ENCODE measurements around the gene APEH. TPM values are rescaled to one million over a fixed set of nuclear protein-coding genes. Genes with fewer than 3 reads are reported as not detected.
A peak's percentile ranks its signal among the peaks of the same experiment; 100 is the strongest.

The APEH gene
- total RNA-seq, 3 donors from 2014 or later (not counting 1 experiment from before 2014, with no cell fraction given), result 62.8 to 95.7 (median 77.5) TPM

DNA sequence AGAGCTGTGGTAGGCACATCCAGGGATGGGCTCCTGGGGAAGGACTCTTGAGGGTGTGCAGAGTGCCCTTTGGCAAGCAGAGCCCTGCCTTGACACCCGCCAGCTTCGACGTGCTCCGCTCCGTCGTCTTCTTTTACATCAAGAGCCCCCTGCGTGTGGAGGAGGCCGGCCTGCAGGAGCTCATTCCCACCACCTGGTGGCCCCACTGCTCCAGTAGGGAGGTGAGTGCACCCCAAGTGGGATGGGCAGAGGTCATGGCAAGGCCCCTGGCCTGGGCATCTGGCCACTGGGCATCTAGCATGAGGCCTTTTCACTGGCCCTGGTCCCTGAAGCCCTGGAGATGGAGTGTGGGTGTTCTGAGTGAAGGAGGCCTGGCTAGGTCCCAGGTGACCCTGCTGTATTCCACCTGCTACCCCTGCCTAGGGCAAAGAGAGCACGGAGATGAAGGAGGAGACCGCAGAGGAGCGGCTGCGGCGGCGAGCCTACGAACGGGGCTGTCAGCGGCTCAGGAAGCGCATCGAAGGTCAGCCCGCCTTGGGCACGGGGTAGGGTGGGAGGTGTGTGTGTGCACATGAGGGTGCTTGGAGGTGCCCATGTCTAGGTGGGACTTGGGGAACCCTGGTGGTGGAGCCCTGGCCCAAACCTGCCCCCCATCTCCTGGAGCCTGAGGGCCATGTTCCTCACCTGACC lies 27.4 kb downstream of the APEH start:
- DNase-seq (no peak), ATAC-seq (no peak)
- Histone ChIP-seq H3K9me3 (ENCODE audit: control insufficient read depth, insufficient read depth, low read length) (no peaks in the 10 kb centered on the region), H3K27ac (ENCODE audit: low read length) (no peak overlapping the region), H3K4me1 (ENCODE audit: control insufficient read depth, insufficient read depth, low read length) (no peaks in the 10 kb centered on the region), H3K4me3 (ENCODE audit: low read length) (no peak overlapping the region), H3K36me3 (ENCODE audit: control insufficient read depth, insufficient read depth, low read length) (peaks cover 49% of the 10 kb centered on the region), H3K27me3 (ENCODE audit: control insufficient read depth, insufficient read depth, low read length) (no peaks in the 10 kb centered on the region)
- H3K9me3 Mint-ChIP-seq, result no peaks in the 10 kb centered on the region
- no peak overlapping the region for H3K4me3 Mint-ChIP-seq
- 93% methylated on average over 21 of the region's 21 CpGs for WGBS (ENCODE audit: insufficient coverage)
- intact Hi-C loops (cut with micrococcal nuclease), result no loop called here
- H3K27ac Mint-ChIP-seq, result no peak overlapping the region
- TF ChIP-seq, protein P1, sequence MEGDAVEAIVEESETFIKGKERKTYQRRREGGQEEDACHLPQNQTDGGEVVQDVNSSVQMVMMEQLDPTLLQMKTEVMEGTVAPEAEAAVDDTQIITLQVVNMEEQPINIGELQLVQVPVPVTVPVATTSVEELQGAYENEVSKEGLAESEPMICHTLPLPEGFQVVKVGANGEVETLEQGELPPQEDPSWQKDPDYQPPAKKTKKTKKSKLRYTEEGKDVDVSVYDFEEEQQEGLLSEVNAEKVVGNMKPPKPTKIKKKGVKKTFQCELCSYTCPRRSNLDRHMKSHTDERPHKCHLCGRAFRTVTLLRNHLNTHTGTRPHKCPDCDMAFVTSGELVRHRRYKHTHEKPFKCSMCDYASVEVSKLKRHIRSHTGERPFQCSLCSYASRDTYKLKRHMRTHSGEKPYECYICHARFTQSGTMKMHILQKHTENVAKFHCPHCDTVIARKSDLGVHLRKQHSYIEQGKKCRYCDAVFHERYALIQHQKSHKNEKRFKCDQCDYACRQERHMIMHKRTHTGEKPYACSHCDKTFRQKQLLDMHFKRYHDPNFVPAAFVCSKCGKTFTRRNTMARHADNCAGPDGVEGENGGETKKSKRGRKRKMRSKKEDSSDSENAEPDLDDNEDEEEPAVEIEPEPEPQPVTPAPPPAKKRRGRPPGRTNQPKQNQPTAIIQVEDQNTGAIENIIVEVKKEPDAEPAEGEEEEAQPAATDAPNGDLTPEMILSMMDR (IDR thresholded peaks at IDR 0.05), result no peak
- H3K36me3 Mint-ChIP-seq, result no peaks in the 10 kb centered on the region
- peaks cover 0 to 7% of the 10 kb centered on the region in 2 donors for H3K4me1 Mint-ChIP-seq
- H3K27me3 Mint-ChIP-seq (ENCODE audit: low read depth in 2 of 2), result no peaks in the 10 kb centered on the region

- Histone ChIP-seq H3K4me3 (ENCODE audit: low read length) (no peak overlapping the region), H3K36me3 (ENCODE audit: control insufficient read depth, insufficient read depth, low read length) (peaks cover 44% of the 10 kb centered on the region), H3K4me1 (ENCODE audit: control insufficient read depth, insufficient read depth, low read length) (no peaks in the 10 kb centered on the region), H3K27me3 (ENCODE audit: control insufficient read depth, insufficient read depth, low read length) (no peaks in the 10 kb centered on the region), H3K27ac (ENCODE audit: low read length) (no peak overlapping the region), H3K9me3 (ENCODE audit: control insufficient read depth, insufficient read depth, low read length) (no peaks in the 10 kb centered on the region)
- 97% methylated on average over 11 of the region's 11 CpGs for WGBS (ENCODE audit: insufficient coverage)
- TF ChIP-seq, protein P1 (IDR thresholded peaks at IDR 0.05), result no peak
- DNase-seq (no peak), ATAC-seq (no peak)
- intact Hi-C loops (cut with micrococcal nuclease), result loop anchor here (1.0 kb wide), 1 partner anchor 137 kb away; no protein-coding TSS in a partner anchor
- Mint-ChIP-seq H3K9me3 (no peaks in the 10 kb centered on the region), H3K4me3 (no peak overlapping the region), H3K27ac (no peak overlapping the region), H3K4me1 (peaks cover 0 to 7% of the 10 kb centered on the region in 2 donors), H3K36me3 (no peaks in the 10 kb centered on the region), H3K27me3 (ENCODE audit: low read depth in 2 of 2) (no peaks in the 10 kb centered on the region)
These were observed 28.5 kb downstream of the APEH start for GRCh38 chr3:49702672-49703071.

DNA sequence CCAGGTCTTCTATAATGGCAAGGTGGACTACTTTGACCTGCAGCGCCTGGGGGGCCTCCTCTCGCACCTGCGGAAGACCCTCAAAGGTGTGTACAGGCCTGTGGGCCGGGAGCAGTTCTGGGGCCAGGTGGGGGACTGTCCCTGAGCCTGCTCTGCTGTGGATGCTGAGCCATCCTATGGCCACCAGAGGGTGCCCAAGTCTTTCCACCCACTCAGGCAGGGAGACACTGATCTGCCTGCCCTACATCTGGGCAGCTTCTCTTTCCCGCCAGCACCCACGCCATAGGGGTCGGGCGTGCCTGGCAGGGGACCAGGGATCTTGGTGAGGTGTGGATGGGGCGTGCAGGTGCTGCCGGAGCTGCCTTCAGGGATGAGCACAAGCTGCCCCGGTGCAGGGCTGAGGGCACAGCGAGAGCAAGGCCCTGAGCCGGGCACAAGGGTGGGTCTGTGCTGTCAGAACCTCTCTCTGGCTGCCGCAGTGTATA lies 29.3 kb downstream of the APEH start:
- H3K4me1 ChIP-seq (ENCODE audit: control insufficient read depth, insufficient read depth, low read length), result no peaks in the 10 kb centered on the region
- peaks cover 40% of the 10 kb centered on the region for H3K36me3 ChIP-seq (ENCODE audit: control insufficient read depth, insufficient read depth, low read length)
- no peaks in the 10 kb centered on the region for H3K9me3 ChIP-seq (ENCODE audit: control insufficient read depth, insufficient read depth, low read length)
- H3K27me3 Mint-ChIP-seq (ENCODE audit: low read depth in 2 of 2), result no peaks in the 10 kb centered on the region
- H3K9me3 Mint-ChIP-seq, result no peaks in the 10 kb centered on the region
- ATAC-seq, result peak; percentile 81 to 100 (median 98)
- WGBS (ENCODE audit: insufficient coverage), result 57% methylated on average over 14 of the region's 14 CpGs
- TF ChIP-seq, protein P1 (IDR thresholded peaks at IDR 0.05), result peak; percentile 83
- peaks cover 0 to 7% of the 10 kb centered on the region in 2 donors for H3K4me1 Mint-ChIP-seq
- H3K36me3 Mint-ChIP-seq, result no peaks in the 10 kb centered on the region
- DNase-seq, result peak; percentile 51 to 84
- no peak overlapping the region for H3K4me3 Mint-ChIP-seq
- H3K27ac ChIP-seq (ENCODE audit: low read length), result no peak overlapping the region
- no peak overlapping the region for H3K4me3 ChIP-seq (ENCODE audit: low read length)
- H3K27ac Mint-ChIP-seq, result peak overlapping the region in 1 of 2 donors; percentile 58
- H3K27me3 ChIP-seq (ENCODE audit: control insufficient read depth, insufficient read depth, low read length), result no peaks in the 10 kb centered on the region
- intact Hi-C loops (cut with micrococcal nuclease), result loop anchor here (1.0 kb wide), 1 partner anchor 136 kb away; no protein-coding TSS in a partner anchor

Data from natural killer cell (primary cell).